ENCODE measurements around the gene CYGB. TPM values are rescaled to one million over a fixed set of nuclear protein-coding genes. Genes with fewer than 3 reads are reported as not detected.

Gene CYGB
- total and polyA plus RNA-seq, 2 of the 13 experiments (the other 11 are each of a cell fraction or from before 2014, with no cell fraction given), result 18.9 to 27.1 TPM

- peak; percentile 14 for TF ChIP-seq ZNF883 (CRISPR knock-in tag; IDR thresholded peaks at IDR 0.05; ENCODE audit: not compliant biosample characterization)
- no peak for TF ChIP-seq ATM (IDR thresholded peaks at IDR 0.05; ENCODE audit: borderline replicate concordance)
- no peak for TF ChIP-seq HMG20B (CRISPR knock-in tag; conservative IDR thresholded peaks at IDR 0.05)
- TF ChIP-seq HNF4A (CRISPR knock-in tag; IDR thresholded peaks at IDR 0.05), result no peak
- no peak for TF ChIP-seq PHF21A (CRISPR knock-in tag; IDR thresholded peaks at IDR 0.05)
- no peak for TF ChIP-seq ZNF207 (IDR thresholded peaks at IDR 0.05; ENCODE audit: borderline replicate concordance)
- TF ChIP-seq GATAD2A (CRISPR knock-in tag; IDR thresholded peaks at IDR 0.05), result peak; percentile 53; the same call in 1 of the 2 replicates
- TF ChIP-seq ETV5 (CRISPR knock-in tag; IDR thresholded peaks at IDR 0.05; ENCODE audit: borderline replicate concordance), result peak; percentile 51; the same call in 1 of the 2 replicates
- no peak for TF ChIP-seq ZNF580 (CRISPR knock-in tag; IDR thresholded peaks at IDR 0.05; ENCODE audit: borderline replicate concordance, low read depth)
- TF ChIP-seq ZIK1 (CRISPR knock-in tag; IDR thresholded peaks at IDR 0.05; ENCODE audit: borderline replicate concordance, low read depth), result no peak
- no peak for TF ChIP-seq ZNF839 (CRISPR knock-in tag; IDR thresholded peaks at IDR 0.05; ENCODE audit: borderline replicate concordance)
- TF ChIP-seq ZNF143 (CRISPR knock-in tag; IDR thresholded peaks at IDR 0.05), result no peak
- no peak for TF ChIP-seq BRF2 (CRISPR knock-in tag; IDR thresholded peaks at IDR 0.05)
- TF ChIP-seq SAP130 (CRISPR knock-in tag; IDR thresholded peaks at IDR 0.05; ENCODE audit: low read depth), result peak; percentile 50
- 0 out of 2 replicates have a peak, but pooled peaks have one; percentile 47 for TF ChIP-seq ZNF709 (CRISPR knock-in tag; IDR thresholded peaks at IDR 0.05)
- peak; percentile 28; the same call in 1 of the 2 replicates for TF ChIP-seq HIC2 (CRISPR knock-in tag; IDR thresholded peaks at IDR 0.05; ENCODE audit: low read depth)
- peak; percentile 72; the same call in 1 of the 2 replicates for TF ChIP-seq ZBTB7B (CRISPR knock-in tag; IDR thresholded peaks at IDR 0.05)
- TF ChIP-seq KMT2B (CRISPR knock-in tag; IDR thresholded peaks at IDR 0.05), result 0 out of 2 replicates have a peak, but pooled peaks have one; percentile 24
- TF ChIP-seq ZBTB14 (CRISPR knock-in tag; IDR thresholded peaks at IDR 0.05), result no peak
- peak; percentile 72 for TF ChIP-seq UBTF (CRISPR knock-in tag; IDR thresholded peaks at IDR 0.05)
- TF ChIP-seq CREB3 (CRISPR knock-in tag; IDR thresholded peaks at IDR 0.05), result no peak
- TF ChIP-seq ZNF576 (CRISPR knock-in tag; IDR thresholded peaks at IDR 0.05), result no peak
- TF ChIP-seq PHF5A (CRISPR knock-in tag; IDR thresholded peaks at IDR 0.05; ENCODE audit: low read depth, unreplicated experiment), result no peak
These were observed 9.9 kb downstream of the CYGB start (continued) for GRCh38 chr17:76527430-76528111.
